Sigmoid colon (tissue), 7 donors: ENCODE data around the gene ZNF648. TPM values are rescaled to one million over a fixed set of nuclear protein-coding genes. Genes with fewer than 3 reads are reported as not detected.

Source experiments
- DNase-seq: peaks from one replicate; pipeline ENCODE4 v3.0.0-alpha.2; 2019
- H3K27ac ChIP-seq, 4 donors: fragments of 200-600 bp; sonication (generic); one replicate each; pipeline ENCODE4 v1.5.1; 2016 to 2019; ENCODE audit warnings: mild to moderate bottlenecking in 1 of 4
- H3K27me3 ChIP-seq, 3 donors: fragments of 200-600 bp; sonication (generic); one replicate each; pipeline ENCODE4 v1.5.1; 2019; ENCODE audit warnings: mild to moderate bottlenecking in 1 of 3
- H3K36me3 ChIP-seq, 4 donors: fragments of 200-600 bp; sonication (generic); one replicate each; pipeline ENCODE4 v1.5.1; 2016 to 2019
- H3K4me1 ChIP-seq, 4 donors: fragments of 200-600 bp; sonication (generic); one replicate each; pipeline ENCODE4 v1.5.1; 2017 to 2019
- H3K4me3 ChIP-seq, 4 donors: fragments of 200-600 bp; sonication (generic); one replicate each; pipeline ENCODE4 v1.5.1; 2017 to 2019; ENCODE audit warnings: mild to moderate bottlenecking in 2 of 4, moderate library complexity in 1 of 4
- H3K9me3 ChIP-seq, 4 donors: fragments of 200-600 bp in 3 of 4; sonication (generic) in 3 of 4; one replicate each; pipeline versions ENCODE4 v1.5.1 to v1.6.1; 2013 to 2019
- CTCF ChIP-seq, 4 experiments: fragments of 450-650 bp in 3 of 4; fragments of 200-600 bp in 1 of 4; IDR thresholded peaks; one replicate each; pipeline ENCODE4 v1.5.1; 2016 to 2019; ENCODE audit warnings: antibody characterized with exemption in 4 of 4, mild to moderate bottlenecking in 3 of 4, moderate library complexity in 2 of 4
- EP300 ChIP-seq, 4 donors: sonication (generic); formaldehyde crosslinking; IDR thresholded peaks; one replicate each; pipeline ENCODE4 v1.6.1; 2017; ENCODE audit warnings: antibody characterized with exemption in 4 of 4
- POLR2A ChIP-seq, 2 donors: fragments of 450-650 bp; IDR thresholded peaks; one replicate each; pipeline ENCODE4 v1.6.1; 2016; ENCODE audit warnings: antibody characterized with exemption in 2 of 2, mild to moderate bottlenecking in 2 of 2, moderate library complexity in 2 of 2
- POLR2AphosphoS5 ChIP-seq, 4 donors: sonication (generic); formaldehyde crosslinking; IDR thresholded peaks; one replicate each; pipeline ENCODE4 v1.6.1; 2017; ENCODE audit warnings: antibody characterized with exemption in 4 of 4
- WGBS, 2 donors: extraction: QIAGEN DNeasy Blood & Tissue Kit; methylation state at CpG; one replicate each; pipeline ENCODE4 v1.1.7; 2013; 5-methylcytosine and 5-hydroxymethylcytosine counted together
- intact Hi-C: fragments of 100-400 bp; cut with DNase I; formaldehyde crosslinking; loops from one replicate; pipeline ENCODE4 v1.15.1; 2023
- polyA plus RNA-seq, 3 donors: library from polyadenylated mRNA; stranded (reverse); fragments of 200-250 nt; gene quantifications; one replicate each; pipeline ENCODE4 v1.2.3, GENCODE V29; 2013
- total RNA-seq, 4 donors: library from RNA; depleted of rRNA; stranded (reverse); fragments of >200 nt; gene quantifications; one replicate each; pipeline ENCODE4 v1.1.0, GENCODE V29; 2016
- donor health status: healthy with polysubstance abuse.
- donor health status: Bipolar disorder and iron deficiency.
- donor health status: healthy.

ZNF648 gene
- total and polyA plus RNA-seq, 7 donors, result under 0.01 to 0.04 TPM; not detected in 5

GRCh38 chr1:182062223-182062622, 711 bp upstream of the ZNF648 start:
- H3K9me3 ChIP-seq, result peaks cover 0 to 1% (median 0%) of the 10 kb centered on the region in 4 donors
- H3K27me3 ChIP-seq, result peaks cover 0 to 20% (median under 1%) of the 10 kb centered on the region in 3 donors
- no peaks in the 10 kb centered on the region for H3K4me1 ChIP-seq
- no peak for TF ChIP-seq EP300 (IDR thresholded peaks at IDR 0.05)
- TF ChIP-seq POLR2A (IDR thresholded peaks at IDR 0.05), result no peak
- TF ChIP-seq POLR2AphosphoS5 (IDR thresholded peaks at IDR 0.05), result no peak
- no peak for TF ChIP-seq CTCF (IDR thresholded peaks at IDR 0.05)
- no peak for DNase-seq
- WGBS, 2 donors, result 86 to 92% methylated on average over 1 of the region's 1 CpG
- no peak overlapping the region for H3K27ac ChIP-seq
- no peaks in the 10 kb centered on the region for H3K36me3 ChIP-seq
- no peak overlapping the region for H3K4me3 ChIP-seq
- intact Hi-C loops, result no loop called here

GRCh38 chr1:182060877-182061276, 635 bp downstream of the ZNF648 start:
- Histone ChIP-seq H3K4me3 (no peak overlapping the region), H3K4me1 (no peaks in the 10 kb centered on the region), H3K27ac (no peak overlapping the region), H3K36me3 (no peaks in the 10 kb centered on the region), H3K27me3 (peaks cover 0 to 28% (median 7%) of the 10 kb centered on the region in 3 donors), H3K9me3 (peaks cover 0 to 1% (median 0%) of the 10 kb centered on the region in 4 donors)
- DNase-seq, result no peak
- WGBS, 2 donors, result 84 to 89% methylated on average over 6 of the region's 6 CpGs
- TF ChIP-seq CTCF (IDR thresholded peaks at IDR 0.05) (no peak), EP300 (IDR thresholded peaks at IDR 0.05) (no peak), POLR2AphosphoS5 (IDR thresholded peaks at IDR 0.05) (no peak), POLR2A (IDR thresholded peaks at IDR 0.05) (no peak)
- intact Hi-C loops, result no loop called here

GRCh38 chr1:182059936-182060335, 1.6 kb downstream of the ZNF648 start:
- Histone ChIP-seq H3K36me3 (no peaks in the 10 kb centered on the region), H3K9me3 (peaks cover 0 to 1% (median 0%) of the 10 kb centered on the region in 4 donors), H3K27ac (no peak overlapping the region), H3K27me3 (peaks cover 0 to 28% (median 7%) of the 10 kb centered on the region in 3 donors), H3K4me3 (no peak overlapping the region), H3K4me1 (no peaks in the 10 kb centered on the region)
- no peak for TF ChIP-seq CTCF (IDR thresholded peaks at IDR 0.05)
- no peak for TF ChIP-seq POLR2AphosphoS5 (IDR thresholded peaks at IDR 0.05)
- TF ChIP-seq POLR2A (IDR thresholded peaks at IDR 0.05), result no peak
- no peak for TF ChIP-seq EP300 (IDR thresholded peaks at IDR 0.05)
- DNase-seq, result no peak
- WGBS, 2 donors, result 84 to 85% methylated on average over 2 of the region's 2 CpGs
- intact Hi-C loops, result loop anchor here (10.0 kb wide), 1 partner anchor 585 kb away; no protein-coding TSS in a partner anchor

- intact Hi-C loops, result loop anchor here (10.0 kb wide), 1 partner anchor 582 kb away; no protein-coding TSS in a partner anchor
- WGBS, 2 donors, result 18 to 41% methylated on average over 80 of the region's 80 CpGs
- H3K27me3 ChIP-seq, result peaks cover 0 to 25% (median 7%) of the 10 kb centered on the region in 3 donors
- no peaks in the 10 kb centered on the region for H3K4me1 ChIP-seq
- DNase-seq, result no peak
- H3K9me3 ChIP-seq, result no peaks in the 10 kb centered on the region
- no peak overlapping the region for H3K4me3 ChIP-seq
- H3K36me3 ChIP-seq, result no peaks in the 10 kb centered on the region
- TF ChIP-seq POLR2AphosphoS5 (IDR thresholded peaks at IDR 0.05), result no peak
- no peak for TF ChIP-seq POLR2A (IDR thresholded peaks at IDR 0.05)
- TF ChIP-seq EP300 (IDR thresholded peaks at IDR 0.05), result no peak
- TF ChIP-seq CTCF (IDR thresholded peaks at IDR 0.05), result no peak
- no peak overlapping the region for H3K27ac ChIP-seq
These were observed 4.7 kb downstream of the ZNF648 start for GRCh38 chr1:182056601-182057366.
